22Rv1 (cell line): ENCODE measurements around the gene CMIP.

ENCODE experiments used
- CTCF ChIP-seq: fragments of 450-650 bp; IDR thresholded peaks from 2 replicates; pipeline ENCODE4 v1.5.1; 2017; ENCODE audit warnings: mild to moderate bottlenecking
- ZFX ChIP-seq: fragments of 450-650 bp; IDR thresholded peaks from 2 replicates; pipeline ENCODE4 v1.6.1; 2017; ENCODE audit warnings: antibody characterized with exemption, borderline replicate concordance

- TF ChIP-seq CTCF (no peak), ZFX (no peak)
Observed at GRCh38 chr16:81442916-81443687, 1.5 kb upstream of the CMIP start.
